COR-L47 (cell line): ENCODE measurements around the gene MED12L.

ENCODE experiments used
- DNase-seq: peaks from one replicate; lab custom pipeline; 2025; lab: John Stamatoyannopoulos, UW

Gene MED12L

GRCh38 chr3:151091685-151092345, 6.4 kb downstream of the MED12L start:
- DNase-seq = no peak

- no peak for DNase-seq
These were observed 7.7 kb downstream of the MED12L start for GRCh38 chr3:151093148-151093547.

GRCh38 chr3:151093905-151094304, 8.4 kb downstream of the MED12L start:
- no peak for DNase-seq

GRCh38 chr3:151096716-151097115, 11.3 kb downstream of the MED12L start:
- DNase-seq = no peak

- DNase-seq = no peak
These were observed 14.6 kb downstream of the MED12L start for GRCh38 chr3:151100076-151100475.

- no peak for DNase-seq
These were observed 16.0 kb downstream of the MED12L start for GRCh38 chr3:151101270-151101969.

GRCh38 chr3:151106311-151106710, 20.8 kb downstream of the MED12L start:
- DNase-seq = no peak

GRCh38 chr3:151107177-151107576, 21.7 kb downstream of the MED12L start:
- no peak for DNase-seq

- no peak for DNase-seq
These were observed 22.2 kb downstream of the MED12L start for GRCh38 chr3:151107701-151108100.

- no peak for DNase-seq
These were observed 23.9 kb downstream of the MED12L start for GRCh38 chr3:151109286-151109800.

GRCh38 chr3:151112731-151113130, 27.3 kb downstream of the MED12L start:
- no peak for DNase-seq

- no peak for DNase-seq
These were observed 27.9 kb downstream of the MED12L start for GRCh38 chr3:151113343-151113742.

- DNase-seq = no peak
These were observed 31.6 kb downstream of the MED12L start for GRCh38 chr3:151117047-151117446.

- DNase-seq = no peak
These were observed 33.7 kb downstream of the MED12L start for GRCh38 chr3:151119188-151119587.

- peak; percentile 37 for DNase-seq
These were observed 34.9 kb downstream of the MED12L start for GRCh38 chr3:151120409-151120808.

- no peak for DNase-seq
These were observed 35.6 kb downstream of the MED12L start for GRCh38 chr3:151121016-151121415.

- no peak for DNase-seq
These were observed 38.4 kb downstream of the MED12L start for GRCh38 chr3:151123827-151124226.

- no peak for DNase-seq
These were observed 39.0 kb downstream of the MED12L start for GRCh38 chr3:151124476-151124875.

GRCh38 chr3:151130428-151130827, 45.0 kb downstream of the MED12L start:
- no peak for DNase-seq

- no peak for DNase-seq
These were observed 47.7 kb downstream of the MED12L start for GRCh38 chr3:151133175-151133574.

GRCh38 chr3:151133917-151134450, 48.5 kb downstream of the MED12L start:
- DNase-seq = no peak

- DNase-seq = peak; percentile 85
These were observed 50.3 kb downstream of the MED12L start for GRCh38 chr3:151135541-151136337.
